NCI-H748 (cell line): ENCODE measurements around the gene APOA1.
"Not testable (repeated sequence)": the region's sequence is repeated elsewhere in the genome, so short reads cannot be mapped to it uniquely, and the experiment has no call there.

ENCODE experiments used
- DNase-seq: peaks from one replicate; lab custom pipeline; 2025; ENCODE audit not compliant: unreplicated experiment; lab: John Stamatoyannopoulos, UW

Gene APOA1

DNA sequence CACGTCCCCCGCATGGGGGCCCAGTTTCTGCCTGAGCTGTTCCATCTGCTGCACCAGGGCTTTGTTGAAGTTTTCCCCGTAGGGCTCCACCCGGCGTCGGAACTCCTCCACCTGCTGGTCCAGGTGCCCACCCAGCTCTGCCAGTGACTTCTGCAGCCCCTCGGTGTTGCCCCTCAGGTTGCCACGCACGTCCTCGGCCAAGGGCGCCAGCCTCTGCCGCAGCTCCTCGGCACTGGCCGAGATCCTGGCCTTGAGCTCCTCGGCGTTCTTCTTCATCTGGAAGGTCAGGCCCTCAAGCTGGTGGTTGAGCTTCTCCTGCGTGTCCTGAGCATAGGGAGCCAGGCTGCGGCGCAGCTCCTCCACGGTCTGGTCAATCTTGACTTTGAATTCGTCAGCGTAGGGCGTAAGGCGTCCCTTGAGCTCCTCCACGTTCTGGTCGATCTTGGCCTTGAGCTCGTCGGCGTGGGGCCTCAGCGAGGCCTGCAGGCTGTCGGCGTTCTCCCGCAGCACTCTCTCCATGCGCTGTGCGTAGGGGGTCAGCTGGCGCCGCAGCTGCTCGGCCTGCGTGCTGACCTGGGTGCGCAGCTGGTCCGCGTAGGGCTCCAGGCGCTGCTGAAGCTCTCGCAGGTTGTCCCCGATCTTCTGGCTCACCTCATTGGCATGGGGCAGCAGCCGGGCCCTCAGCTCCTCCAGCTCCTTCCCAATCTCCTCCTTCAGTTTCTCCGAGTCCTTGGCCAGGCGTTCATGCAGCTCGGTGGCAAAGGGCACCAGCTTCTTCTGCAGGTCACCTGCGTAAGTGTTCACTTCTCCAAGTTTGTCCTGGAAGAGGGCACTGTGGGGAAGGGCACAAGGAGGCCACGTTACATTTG, 16.1 kb downstream of the APOA1 start:
- no peak for DNase-seq

DNA sequence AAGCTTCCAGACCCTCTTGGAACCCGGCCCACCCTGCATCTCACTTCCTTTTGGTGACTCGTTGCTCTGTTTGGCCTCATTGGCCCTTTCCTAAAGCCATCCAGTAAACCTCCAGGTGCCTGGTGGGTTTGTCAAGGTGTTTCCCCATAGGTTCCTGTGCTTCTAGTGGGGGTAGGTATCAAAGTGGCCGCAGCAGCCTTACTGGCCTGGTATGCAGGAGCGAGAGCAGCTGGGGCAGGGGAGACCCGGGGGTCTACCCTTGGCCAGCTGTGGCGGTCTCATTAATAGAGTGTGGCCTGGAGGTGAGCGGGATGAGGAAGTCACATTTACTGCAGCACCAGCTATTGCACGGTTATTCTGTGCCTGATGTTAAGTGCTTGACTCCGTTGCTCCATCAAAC, 18.4 kb downstream of the APOA1 start:
- DNase-seq: no peak

DNA sequence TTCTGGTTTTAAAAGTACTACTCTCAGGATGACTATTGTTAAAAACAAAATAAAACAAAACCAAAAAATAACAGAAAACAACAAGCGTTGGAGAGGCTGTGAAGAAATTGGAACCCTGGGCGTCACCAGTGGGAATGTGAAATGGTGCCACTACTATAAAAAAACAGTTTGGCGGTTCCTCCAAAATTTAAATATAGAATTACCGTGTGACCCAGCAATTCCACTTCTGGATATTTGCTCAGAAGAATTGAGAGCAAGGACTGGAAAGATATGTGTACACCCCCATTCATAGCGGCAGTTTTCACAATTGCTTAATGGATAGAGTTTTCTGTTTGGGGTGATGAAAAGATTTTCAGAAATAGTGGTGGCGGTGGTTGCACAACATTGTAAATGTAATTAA, 22.9 kb downstream of the APOA1 start:
- DNase-seq: no peak

DNA sequence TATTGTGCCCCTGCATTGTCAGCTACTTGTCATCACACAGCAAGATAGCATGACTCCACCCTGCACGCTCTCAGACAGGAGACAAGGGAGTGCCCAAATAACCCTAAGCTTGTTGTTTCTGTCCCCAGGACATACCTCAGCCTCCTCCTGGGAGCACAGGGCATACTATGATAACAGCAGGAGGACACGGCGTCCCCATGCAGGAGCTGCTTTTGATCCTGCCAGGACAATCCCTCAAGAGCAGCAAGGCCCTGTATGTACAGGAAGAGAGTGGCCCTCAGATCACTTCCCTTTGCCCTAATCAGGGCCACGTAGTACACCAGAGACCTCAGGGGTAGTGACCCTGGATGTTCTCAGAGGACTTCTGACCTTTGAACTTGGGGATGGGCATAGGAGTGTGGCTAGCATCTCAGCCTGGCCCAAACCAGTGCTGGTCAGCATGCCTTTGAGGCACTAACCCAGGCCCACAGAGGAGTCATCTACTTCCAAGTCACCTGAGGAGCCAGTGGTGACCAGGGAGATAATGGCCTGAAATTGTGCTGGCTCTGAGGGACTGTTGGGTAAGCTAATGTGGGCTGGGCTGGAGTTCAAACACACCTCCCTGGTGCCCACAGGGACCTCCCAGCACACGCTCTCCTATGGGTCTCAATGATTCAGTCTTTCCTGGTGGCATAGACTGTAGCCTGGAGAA, 23.5 kb downstream of the APOA1 start:
- no peak for DNase-seq

DNA sequence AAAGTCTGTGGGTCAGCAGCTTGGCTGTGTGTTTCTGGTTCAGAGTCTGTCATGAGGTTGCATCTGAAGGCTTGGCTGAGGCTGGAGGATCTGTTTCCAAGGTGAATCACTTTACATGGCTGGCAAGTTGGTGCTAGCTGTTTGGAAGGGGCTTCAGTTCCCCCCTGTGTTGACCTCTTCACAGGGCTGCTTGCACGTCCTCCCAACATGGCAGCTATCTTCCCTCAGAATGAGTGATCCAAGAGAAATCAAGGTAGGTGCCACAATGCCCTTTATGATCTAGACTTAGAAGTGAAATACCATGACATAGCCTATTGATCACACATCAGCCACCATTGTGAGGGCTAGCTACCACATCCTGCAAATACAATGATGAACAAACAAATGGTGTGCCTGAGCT, 24.3 kb downstream of the APOA1 start:
- no peak for DNase-seq

DNA sequence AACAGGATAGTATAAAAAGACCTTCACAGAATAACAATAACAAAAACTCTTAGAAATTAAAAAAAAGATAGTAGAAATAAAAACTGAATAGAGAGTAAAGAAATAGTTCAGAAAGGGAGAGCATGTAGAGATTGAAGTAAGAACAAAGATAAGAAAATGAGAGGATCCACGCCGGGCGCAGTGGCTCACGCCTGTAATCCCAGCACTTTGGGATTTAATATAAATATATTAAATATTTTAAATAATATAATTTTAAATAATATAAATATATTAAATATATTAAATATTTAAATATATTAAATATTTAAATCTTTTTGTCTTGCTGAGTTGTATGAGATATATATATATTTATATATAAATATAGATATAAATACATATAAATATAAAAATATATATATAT, 25.3 kb downstream of the APOA1 start:
- no peak for DNase-seq

DNA sequence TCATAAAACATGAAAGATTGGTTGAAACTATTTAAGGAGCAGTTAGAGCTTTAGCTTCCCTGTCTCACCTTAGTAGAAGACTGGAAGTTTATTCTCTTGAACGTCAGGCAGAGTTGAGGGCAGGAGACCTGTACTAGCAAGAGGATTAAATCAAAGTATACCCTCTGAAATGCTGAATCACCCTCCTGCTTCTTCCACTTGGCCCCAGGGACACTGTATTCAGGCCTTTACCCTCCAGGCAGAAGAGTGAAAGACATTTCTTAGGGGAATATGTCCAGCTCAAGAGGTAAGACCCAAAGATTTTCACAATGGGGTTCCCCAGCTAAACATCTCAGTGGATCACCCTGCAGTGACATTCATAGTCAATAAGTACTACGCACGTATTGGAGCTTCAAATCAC, 26.2 kb downstream of the APOA1 start:
- DNase-seq: no peak

DNA sequence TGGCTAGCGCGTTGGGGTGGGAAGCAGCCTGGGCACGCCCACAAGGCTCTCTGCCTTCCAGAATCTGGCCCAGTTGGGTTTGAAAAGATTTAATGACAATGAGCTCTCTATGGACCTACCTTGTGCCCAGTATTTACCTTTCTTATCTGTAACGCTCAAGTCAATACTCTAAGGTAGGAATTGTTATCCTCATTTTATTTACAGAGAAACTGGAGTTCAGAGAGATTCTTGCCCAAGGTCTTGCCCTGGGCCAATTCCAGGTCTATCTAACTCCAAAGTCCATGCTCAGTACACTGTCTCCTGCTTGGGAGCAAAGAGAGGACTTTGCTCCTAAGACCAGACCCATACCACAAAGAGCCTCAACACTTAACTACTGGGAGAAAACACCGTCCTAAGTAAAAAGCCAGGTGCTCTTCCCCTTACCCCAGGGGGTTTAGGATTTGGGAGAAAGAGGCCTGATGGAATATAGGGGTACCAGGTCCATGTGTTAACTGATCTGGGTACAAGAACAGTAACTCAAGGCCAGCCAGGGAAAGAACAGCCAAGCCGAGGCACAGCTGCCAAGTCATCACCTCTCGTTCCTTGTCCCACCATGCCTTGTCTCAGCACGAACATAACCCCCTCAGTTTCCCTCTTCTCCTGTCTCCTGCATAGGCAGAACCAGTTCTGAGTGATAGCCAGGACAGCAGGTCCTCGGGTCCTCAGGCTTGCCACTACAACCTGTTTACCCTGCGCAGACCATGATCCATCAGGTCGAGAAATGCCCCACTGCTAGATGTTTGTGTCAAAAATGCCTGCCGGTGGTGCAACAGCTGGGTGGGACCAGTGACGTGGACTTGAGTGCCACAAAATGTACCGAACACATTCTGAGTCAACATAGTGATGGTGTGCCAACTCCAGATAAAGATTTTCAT, 28.9 kb downstream of the APOA1 start:
- DNase-seq: no peak

DNA sequence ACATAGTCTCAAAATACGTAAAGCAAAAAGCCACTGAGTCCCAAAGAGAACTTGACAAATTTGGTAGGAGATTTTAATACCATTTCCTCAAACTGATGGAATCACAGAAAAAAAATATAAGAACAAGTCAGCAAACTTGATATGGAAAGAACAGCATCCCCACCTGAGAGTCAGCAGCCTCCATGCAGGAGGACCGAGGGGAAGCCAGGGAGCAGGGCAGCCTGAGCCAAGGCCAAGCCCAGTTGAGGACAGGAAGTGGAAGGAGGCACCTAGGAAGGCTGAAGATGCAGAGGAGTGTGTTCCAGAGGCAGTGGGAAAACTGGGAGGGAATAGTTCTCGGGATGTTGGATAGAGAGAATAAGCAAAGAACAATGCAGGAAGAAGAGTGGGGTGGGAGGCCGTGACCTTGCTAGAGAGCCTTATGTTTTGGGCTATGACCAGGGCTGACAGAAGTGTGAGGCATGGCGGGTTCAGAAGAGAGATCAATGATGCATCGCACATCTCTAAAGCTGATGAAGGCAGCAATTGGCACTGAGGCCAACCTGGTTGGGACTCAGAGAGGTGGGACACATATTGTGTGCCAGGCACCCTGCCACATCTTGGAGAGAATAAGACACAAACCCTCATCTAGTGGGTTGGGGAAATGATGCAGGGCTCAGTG, 29.7 kb downstream of the APOA1 start:
- no peak for DNase-seq

DNA sequence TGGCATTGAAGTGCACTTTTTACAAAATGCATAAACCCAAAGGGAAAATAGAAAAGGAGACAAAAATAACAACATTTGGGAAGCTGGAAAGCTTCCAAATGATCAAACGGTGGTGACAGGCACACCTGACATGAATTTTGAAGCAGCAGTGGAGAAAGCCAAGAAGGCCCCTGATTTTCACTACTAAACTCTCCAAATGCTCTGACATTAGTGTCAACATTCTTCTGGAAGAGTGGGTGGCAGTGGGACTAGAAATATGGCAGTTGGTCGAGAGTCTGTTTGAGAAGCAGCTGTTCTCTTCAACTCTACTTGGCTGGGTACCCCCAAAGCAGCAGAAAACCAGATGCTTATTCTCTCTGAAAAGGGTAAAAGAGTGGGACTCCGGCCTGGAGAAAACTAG, 33.4 kb downstream of the APOA1 start:
- DNase-seq: no peak

DNA sequence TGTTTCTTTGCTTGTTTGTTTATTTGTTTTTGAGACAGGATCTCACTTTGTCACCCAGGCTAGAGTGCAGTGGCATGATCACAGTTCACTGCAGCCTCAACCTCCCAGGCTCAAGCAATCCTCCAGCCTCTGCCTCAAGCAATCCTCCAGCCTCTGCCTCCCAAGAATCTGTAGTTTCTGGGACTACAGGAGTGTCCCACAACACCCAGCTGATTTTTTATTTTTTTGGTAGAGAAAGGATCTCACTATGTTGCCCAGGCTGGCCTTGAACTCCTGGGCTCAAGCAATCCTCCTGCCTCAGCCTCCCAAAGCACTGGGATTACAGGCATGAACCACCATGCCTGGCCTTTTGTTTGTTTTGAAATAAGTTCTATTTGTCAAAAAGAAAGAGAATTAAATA, 35.8 kb downstream of the APOA1 start:
- not testable (repeated sequence) for DNase-seq

DNA sequence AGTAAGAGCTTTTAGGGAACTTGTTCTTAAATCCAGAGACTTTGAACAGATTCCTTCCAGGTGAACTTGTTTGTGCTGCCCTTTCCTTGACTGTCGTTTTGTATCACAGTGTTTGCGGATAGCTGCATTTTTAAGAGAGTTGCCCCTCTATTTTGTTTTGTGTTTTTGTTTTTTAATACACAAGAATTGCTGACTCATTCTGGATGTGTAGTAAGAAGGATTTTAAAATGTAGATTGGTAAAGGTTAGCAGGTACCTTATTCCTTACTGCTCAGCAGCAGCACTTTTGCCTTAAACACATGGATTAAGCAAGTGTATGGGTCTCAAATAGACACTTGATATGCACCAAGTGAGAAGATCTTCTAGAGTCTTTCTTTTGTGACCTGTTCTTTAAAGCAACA, 36.8 kb downstream of the APOA1 start:
- DNase-seq: no peak

DNA sequence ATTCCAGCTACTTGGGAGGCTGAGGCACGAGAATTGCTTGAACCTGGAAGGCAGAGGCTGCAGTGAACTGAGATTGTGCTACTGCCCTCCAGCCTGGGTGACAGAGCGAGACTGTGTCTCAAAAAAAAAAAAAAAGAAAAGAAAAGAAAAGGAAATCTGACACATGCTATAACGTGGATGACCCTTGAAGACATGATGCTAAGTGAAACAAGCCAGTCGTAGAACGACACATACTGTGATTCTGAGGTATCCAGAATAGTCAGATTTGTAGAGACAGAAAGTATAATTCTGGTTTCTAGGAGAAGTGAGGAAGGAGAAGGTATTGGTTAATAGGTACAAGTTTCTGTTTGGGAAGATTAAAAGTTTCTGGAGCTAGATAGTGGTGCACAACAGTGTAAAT, 39.1 kb downstream of the APOA1 start:
- no peak for DNase-seq

DNA sequence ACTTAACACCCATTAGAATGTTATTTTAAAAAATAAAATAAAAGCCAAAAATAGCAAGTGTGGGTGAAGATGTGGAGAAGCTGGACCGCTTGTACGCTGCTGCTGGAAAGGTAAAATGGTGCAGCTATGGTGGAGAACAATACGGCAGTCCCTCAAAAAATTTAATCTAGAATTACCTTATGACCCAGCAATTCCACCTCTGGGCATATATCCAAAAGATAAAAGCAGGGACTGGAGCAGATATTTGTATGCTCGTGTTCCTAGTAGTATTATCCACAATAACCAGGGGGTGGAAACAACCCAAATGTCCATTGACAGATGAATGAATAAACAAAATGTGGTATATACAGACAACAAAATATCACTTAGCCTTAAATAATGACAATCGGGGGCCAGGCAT, 39.6 kb downstream of the APOA1 start:
- no peak for DNase-seq

DNA sequence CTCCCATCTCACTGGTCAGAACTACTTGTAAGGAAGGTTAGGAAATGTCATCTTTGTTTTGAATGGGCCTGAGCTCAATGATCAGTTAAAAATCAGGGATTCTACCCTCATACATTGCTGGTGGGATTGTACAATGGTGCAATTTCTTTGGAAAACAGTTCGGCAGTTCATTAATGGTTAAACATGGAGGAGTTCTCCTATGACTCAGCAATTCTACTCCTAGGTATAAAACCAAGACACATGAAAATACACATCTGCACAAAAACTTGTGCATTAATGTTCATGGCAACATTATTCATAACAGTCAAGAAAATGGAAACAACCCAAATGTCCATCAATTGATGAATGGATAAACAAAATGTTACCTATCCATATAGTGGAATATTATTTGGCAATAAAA, 40.9 kb downstream of the APOA1 start:
- DNase-seq: no peak

DNA sequence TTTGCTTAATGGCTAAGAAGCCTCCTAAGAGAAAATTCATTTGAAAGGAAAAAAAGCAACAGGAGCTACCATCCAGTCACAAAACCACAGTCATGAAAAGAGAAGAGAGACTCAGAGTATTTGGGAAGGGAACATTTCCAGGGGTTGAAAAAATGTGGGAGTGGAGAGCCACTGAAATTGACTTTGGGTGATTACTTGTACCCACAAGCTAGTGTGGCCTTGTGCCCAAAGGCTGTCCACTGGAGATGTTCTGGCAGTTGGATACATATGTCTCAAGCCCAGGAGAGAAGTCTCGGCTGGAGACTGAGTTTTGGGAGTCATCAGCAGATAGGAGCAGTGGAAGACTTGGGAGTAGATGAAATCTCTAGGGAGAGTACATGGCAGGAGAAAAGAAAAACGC, 42.6 kb downstream of the APOA1 start:
- DNase-seq: no peak

DNA sequence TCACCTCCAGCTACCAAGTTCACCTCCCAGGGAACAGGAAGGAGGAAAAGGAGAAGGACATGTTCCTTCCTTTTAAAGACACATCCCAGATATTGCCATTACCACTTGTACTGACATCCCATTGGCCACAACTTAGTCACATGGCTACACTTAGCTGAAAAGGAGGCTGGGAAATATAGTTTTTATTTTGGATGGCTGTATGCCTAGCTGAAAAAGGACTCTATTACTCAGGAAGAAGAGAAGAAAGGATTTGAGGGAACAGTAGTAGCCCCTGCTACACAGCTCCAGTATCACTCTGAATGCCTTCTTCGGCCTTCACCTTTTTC, 43.7 kb downstream of the APOA1 start:
- DNase-seq: no peak

DNA sequence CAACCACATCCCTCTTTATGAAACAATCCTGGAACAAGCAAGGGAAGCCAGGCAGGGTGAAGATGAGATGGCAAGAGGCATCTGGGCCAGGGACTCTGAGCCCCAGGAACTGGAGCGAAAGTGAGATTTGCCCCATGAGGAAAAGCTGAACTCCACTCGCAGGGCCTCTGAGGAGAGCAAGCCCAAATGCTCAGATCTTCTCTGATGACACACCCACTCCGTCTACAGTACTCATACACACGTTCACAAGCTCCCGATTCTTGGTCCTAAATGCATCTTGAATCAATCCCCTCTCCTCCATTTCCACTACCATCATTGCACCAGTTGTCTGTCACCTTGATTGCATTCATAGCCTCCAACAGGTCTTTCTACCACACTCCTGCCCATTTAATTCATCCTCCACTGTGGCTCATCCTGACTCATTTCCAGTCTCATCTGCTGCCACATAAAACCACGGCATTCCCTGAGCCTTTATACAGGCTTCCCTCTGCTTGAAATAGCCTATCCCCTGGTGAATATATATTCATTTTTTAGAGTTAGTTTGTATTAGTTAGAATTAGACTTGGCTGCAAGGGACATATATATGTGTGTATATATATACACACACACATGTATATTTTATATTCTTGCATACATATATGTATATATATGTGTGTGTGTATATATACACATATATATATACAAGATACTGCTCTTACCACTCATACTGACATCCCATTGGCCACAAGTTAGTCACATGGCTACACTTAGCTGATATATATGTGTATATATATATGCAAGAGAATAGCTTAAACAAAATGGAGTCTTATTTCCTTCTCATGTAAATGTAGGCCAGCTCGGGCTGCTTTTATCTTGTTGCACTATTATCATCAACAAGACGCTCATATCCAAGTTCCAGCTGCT, 44.3 kb downstream of the APOA1 start:
- no peak for DNase-seq

DNA sequence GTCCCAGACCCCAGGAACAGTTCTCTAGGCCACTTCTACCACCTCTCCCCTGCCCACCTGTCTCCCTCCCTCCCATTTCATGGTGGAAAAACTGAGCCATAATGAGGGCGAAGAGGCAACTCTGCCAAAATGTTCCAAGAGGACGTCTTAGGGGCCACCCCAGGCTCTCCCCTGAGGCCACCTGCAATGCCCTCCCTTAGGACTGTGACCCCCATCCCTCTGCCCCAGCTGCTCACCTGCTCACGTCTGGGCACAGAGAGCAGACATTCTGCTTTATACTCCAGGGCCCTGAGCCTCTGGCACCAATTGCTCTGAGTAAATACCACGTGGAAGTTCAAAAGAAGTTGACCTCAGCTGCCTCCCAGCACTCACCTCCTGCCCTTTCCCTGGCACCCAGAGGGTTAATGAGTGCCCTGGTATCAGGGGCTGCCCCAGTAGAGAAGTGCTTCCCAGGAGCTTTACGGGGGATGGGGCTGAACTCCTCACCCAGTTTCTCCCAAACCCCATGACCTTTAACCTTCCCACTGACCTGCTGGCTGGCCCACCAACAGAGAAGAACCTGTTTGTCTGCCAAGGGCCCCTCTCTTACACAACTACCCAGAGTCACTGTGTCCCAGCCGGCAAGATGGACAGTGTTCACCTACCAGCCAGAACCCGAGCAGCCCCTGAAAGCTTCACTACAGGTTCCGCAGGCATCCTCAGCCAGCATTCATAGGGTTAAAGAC, 45.1 kb downstream of the APOA1 start:
- no peak for DNase-seq

DNA sequence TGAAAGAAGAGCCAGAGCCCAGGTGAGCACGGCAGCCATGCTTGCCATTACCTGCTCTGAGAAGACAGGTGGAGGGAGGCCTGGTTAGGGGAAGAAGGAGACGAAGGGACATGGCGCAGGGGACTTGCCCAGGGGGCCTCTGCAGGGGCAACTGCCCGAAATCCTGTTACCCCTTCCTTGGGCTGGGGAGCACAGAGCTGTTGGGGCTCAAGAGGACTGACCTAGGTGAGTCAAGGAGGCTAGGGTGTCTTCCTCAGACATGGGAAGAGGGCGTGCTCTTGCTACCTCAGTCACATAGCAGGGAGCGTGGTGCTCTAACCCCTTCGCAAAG, 45.6 kb downstream of the APOA1 start, which contains the start of gene APOA5:
Gene APOA5, minus strand, starts transcription at position 67 of the 331 bp plus-strand sequence. Its CDS starts 19 bp downstream, at position 48.
- no peak for DNase-seq
